Measurements from ENCODE around the gene DENND5A.
"Not testable (repeated sequence)": the region's sequence is repeated elsewhere in the genome, so short reads cannot be mapped to it uniquely, and the experiment has no call there.

Gene DENND5A

DNA sequence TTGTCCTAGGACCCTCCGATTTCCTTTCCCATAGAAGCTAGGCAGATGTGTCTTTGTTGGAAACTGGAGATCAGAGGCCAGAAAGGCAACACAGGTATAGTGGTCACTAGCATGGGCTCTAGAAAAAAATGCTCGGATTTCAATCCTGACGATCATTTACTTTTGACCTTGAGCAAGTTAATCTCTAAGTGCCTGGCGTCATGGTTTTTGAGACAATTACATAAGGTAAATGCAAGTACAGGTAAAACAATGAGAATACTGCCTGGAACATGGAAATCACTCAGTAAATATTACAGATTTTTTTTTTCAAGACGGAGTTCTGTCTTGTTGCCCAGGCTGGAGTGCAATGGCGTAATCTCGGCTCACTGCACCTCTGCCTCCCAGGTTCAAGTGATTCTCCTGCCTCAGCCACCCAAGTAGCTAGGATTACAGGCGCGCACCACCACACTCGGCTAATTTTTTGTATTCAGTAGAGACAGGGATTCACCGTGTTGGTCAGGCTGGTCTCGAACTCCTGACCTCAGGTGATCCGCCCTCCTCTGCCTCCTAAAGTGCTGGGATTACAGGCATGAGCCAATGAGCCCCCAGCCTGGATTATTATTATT, 1.1 kb upstream of the DENND5A start:
- in situ Hi-C loops (cut with MboI; ENCODE audit: low sequenced_read_pairs), result no loop called here

DNA sequence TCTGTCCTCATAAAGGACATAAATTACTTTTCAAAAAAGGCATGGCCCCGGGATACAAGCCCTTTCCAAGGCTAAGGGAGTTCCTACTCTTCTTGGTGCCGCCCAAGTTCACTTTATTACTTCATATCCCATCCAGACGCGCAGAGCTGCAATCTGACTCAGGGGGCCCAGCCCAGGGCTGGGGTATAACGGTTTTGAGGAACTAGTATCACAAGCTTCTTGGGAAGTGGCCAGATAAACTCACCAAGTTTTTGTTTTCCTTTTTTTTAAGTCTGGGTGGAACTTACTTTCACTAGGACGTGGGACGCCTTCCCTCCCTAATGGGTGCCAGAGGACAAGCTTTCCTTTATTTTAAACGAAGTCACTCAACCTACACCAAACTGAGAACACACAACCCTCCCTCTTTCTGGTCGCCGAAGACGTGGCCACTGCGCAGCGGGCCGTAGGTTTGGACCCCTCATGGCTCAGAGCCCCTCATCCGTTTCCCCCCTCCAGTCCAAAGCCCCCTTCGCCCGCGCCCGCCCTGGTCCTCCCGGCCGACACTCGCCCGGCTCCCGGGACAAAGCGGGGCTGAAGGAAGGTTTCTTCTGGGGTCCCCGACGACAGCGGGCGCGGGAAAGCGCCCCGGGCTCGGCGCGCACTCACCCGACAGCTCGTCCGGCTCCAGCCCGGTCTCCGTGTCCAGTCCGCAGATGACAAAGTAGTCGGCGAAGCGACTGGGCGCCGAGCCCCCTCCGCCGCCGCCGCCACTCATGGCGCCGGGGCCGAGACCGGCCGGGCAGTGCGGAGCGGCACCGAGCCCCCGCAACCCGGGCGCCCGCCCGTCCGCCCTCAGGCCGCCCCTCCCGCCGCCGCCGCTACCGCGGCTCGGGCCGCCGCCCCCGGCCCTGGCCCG, 587 bp downstream of the DENND5A start:
- in situ Hi-C loops (cut with MboI; ENCODE audit: low sequenced_read_pairs), result no loop called here

DNA sequence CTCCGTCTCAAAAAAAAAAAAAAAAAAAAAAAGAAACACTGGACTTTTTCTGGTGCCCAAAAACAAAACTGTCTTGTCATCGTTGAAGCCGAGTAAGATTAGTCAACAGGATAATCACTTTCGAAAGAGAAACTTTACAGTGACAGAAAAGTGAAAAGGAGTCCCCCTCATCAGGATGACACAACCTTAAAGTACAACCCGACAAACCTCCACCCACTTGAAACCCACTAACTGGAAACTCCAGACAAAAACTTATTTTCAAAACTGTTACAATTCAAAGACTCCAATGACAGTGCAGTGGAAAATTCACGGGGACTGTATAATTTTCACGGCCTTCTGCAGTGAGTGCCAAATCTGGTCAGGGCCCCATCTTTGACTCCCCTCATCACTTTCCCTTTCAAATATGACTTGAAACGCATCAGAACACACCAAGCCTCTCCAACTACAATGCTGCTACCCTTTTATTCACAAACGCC, 1.3 kb downstream of the DENND5A start:
- in situ Hi-C loops (cut with MboI; ENCODE audit: low sequenced_read_pairs), result no loop called here

DNA sequence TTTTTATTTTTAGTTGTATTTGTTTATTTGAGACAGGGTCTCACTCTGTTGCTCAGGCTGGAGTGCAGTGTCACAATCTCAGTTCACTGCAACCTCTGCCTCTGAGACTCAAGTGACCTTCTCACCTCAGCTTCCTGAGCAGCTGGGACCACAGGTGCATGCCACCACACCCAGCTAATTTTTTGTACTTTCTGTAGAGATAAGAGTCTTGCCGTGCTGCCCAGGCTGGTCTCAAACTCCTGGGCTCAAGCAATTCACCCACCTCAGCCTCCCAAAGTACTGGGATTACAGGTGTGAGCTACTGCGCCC, 4.4 kb downstream of the DENND5A start:
- in situ Hi-C loops (cut with MboI; ENCODE audit: low sequenced_read_pairs), result not testable (repeated sequence)

DNA sequence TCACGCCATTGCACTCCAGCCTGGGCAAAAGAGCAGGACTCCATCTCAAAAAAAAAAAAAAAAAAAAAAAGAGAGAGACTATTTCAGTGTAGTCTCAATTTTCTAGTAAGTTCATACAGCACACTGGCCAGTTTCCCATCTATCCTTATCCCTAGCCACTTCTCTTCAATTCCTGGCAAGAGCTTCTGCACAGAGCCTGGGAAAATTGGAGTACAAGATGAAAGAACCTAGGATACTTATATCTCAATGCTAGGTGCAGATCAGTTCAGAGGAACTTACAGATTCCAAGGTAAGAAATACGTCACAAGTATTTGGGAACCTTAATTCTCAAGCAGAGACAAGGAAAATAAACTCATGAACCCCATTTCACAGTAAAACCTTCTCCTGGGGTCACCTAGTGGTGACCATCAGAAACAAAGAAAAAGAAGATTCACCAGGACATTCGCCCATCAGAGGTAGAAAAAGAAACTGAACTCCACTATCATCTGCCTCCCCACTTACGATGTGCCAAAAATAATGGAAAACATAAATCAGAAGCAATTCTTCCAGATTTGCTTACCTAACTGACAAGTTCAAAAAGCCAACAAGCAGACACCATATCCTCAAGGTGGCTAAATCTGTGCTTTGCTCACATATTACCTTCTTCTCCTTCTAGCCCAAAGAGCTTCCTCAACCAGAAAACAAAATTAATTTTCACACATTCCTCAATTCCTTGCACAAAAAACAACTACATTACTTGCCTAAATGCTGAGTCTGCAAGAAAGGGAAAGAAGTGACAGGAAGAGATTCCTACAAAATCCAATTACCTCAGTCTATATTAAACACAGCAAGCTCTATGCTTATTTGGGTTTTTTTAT, 4.9 kb downstream of the DENND5A start:
- in situ Hi-C loops (cut with MboI; ENCODE audit: low sequenced_read_pairs), result no loop called here

DNA sequence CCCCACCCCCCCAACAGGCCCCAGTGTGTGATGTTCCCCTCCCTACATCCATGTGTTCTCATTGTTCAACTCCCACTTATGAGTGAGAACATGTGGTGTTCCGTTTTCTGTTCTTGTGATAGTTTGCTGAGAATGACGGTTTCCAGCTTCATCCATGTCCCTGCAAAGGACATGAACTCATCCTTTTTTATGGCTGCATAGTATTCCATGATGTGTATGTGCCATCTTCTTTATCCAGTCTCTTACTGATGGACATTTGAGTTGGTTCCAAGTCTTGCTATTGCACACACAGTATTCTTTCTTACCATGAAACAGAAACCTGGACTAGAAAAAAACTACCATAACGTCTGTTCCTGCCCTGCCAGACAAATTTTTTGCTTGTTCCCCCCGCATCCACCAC, 6.9 kb downstream of the DENND5A start:
- in situ Hi-C loops (cut with MboI; ENCODE audit: low sequenced_read_pairs), result not testable (repeated sequence)

DNA sequence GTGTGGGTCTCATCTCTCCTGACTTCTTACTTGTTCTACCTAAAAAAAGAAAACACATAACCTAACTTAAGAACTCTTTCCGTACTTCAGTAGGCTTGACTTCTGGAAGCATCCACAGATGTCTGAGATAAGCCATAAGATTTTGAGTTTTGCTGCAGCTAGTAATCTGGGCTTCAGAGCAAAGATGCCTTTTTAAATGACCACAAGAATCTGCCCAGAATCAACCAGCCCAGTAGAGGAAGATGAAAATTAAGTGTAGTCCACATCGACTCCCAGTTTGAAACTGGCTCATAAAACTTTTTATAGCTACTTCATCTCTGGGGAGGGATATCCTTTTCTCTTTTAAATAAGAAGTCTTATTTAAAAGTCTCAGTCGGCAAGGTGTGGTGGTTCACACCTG, 10.7 kb downstream of the DENND5A start:
- in situ Hi-C loops (cut with MboI; ENCODE audit: low sequenced_read_pairs), result no loop called here

DNA sequence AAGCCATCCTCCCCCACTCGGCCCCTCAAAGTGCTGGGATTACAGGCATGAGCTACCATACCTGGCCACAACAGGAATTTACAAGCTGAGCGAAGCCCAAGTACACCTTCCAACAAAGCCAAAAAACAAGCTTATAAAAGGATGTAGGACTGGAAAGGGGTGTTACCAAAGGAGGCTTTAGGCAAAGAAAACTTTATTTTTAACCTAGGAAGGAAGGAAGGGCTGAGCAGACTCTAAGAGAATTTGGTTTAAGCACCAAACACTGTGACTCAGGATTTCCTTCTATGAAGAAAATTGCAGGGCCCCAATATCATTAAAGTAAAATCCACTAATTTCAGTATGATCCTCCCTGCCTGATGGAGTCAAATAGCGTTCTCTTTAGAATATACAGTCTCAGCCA, 12.1 kb downstream of the DENND5A start:
- in situ Hi-C loops (cut with MboI; ENCODE audit: low sequenced_read_pairs), result no loop called here

DNA sequence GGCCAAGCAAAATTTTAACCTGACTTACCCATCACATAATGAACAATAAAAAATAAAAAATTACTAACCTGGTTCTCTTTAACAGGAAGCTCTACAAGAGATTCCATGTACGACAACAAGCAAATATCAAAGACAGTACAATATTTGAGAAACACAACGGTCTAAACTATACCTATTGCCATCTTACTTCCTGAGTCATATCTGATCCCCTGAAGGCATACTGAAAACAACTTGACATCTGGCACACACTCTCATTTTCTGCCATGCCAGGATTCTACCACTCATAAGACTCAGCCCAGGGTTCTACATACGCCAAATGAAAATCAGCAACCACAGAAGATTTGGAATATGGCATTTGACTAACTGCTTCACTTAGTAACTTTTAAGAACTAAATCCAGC, 13.8 kb downstream of the DENND5A start:
- in situ Hi-C loops (cut with MboI; ENCODE audit: low sequenced_read_pairs), result no loop called here

DNA sequence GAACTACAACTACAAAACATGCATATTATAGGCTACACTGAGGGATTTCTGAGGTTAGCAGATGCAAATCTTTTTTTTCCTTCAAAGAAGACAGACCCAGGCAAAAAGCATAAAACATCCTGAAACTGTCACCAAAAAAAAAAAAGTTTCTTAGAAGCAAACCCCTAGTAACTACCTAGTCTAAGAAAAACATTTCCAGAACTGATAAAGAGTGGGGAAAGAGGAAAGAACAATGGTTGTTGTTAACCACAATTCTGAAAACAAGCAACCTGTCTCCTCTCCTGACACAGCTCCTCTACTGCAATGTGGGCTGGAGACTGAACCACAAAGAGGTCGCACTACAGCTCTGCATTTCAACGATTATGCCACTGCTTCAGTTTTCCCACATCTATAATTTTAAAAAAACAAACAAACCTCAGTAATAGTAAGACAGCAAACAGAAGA, 15.0 kb downstream of the DENND5A start:
- in situ Hi-C loops (cut with MboI; ENCODE audit: low sequenced_read_pairs), result no loop called here

DNA sequence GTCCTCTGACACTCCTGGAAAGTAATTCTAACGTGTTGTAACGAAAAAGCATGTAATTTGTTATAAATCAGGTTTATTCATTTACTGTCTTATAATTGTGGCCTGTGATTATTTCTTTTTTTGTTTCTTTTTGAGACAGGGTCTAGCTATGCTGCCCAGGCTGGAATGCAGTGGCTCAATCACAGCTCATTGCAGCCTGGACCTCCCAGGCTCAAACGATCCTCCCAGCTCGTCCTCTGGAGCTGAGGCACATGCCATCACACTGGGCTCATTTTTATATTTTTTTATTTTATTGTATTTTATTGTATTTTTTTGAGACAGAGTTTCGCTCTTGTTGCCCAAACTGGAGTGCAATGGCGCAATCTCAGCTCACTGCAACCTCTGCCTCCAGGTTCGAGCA, 15.9 kb downstream of the DENND5A start:
- in situ Hi-C loops (cut with MboI; ENCODE audit: low sequenced_read_pairs), result no loop called here

DNA sequence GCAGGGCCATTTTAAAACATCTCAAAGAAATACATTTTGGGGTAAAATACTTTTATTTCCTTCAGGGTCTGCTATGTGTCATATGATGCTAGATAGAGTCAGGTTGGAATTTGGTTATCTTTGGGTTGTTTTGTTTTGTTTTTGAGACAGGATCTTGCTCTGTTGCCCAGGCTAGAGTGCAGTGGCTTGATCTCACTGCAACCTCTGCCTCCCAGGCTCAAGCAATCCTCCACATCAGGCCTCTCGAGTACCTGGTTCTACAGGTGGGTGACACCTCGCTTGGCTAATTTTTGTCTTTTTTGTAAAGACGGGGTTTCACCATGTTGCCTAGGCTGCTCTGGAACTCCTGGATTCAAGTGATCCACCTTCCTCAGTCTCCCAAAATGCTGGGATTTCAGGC, 17.3 kb downstream of the DENND5A start:
- in situ Hi-C loops (cut with MboI; ENCODE audit: low sequenced_read_pairs), result no loop called here

DNA sequence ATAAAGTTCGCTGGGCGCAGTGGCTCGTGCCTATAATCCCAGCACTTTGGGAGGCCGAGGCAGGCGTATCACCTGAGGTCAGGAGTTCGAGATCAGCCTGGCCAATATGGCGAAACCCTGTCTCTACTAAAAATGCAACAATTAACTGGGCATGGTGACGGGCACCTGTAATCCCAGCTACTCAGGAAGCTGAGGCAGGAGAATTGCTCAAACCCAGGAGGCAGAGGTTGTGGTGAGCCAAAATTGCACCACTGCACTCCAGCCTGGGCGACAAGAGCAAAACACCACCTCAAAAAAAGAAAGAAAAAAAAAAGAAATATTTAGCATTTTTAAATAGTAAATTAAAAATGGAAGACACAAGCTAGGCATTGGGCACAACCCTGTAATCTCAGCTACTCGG, 28.9 kb downstream of the DENND5A start:
- in situ Hi-C loops (cut with MboI; ENCODE audit: low sequenced_read_pairs), result not testable (repeated sequence)

DNA sequence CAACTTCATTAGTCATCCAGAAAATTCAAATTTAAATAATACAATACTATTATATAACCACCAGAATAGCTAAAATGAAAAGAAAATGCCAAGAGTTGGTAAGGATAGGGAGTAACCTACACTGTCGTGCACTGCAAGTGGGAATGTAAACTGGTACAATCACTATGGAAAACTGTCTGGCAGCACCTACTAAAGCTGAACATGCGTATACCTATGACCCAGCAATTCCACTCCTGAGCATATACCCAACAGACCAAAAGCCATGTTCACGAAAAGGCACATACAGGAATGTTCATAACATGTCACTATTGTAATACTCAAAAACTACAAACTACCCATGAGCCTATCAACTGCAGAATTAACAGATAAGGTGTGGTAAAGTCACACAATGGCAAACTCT, 32.7 kb downstream of the DENND5A start:
- in situ Hi-C loops (cut with MboI; ENCODE audit: low sequenced_read_pairs), result no loop called here

DNA sequence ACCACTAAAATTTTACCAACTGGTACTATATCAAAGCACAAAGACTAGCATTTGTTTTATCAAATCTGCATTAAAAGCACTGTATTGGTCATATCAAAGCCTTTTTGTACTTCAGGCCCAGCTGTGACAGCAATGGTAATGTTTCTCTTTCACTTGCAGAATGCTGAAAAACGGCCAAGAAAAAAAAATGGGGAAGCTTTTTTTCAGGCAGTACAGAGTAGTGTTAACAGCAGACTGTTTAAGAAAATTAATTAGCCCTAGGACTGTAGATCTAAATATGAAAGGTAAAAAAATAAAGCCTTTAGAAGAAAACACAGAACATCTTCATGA, 33.3 kb downstream of the DENND5A start:
- in situ Hi-C loops (cut with MboI; ENCODE audit: low sequenced_read_pairs), result no loop called here

DNA sequence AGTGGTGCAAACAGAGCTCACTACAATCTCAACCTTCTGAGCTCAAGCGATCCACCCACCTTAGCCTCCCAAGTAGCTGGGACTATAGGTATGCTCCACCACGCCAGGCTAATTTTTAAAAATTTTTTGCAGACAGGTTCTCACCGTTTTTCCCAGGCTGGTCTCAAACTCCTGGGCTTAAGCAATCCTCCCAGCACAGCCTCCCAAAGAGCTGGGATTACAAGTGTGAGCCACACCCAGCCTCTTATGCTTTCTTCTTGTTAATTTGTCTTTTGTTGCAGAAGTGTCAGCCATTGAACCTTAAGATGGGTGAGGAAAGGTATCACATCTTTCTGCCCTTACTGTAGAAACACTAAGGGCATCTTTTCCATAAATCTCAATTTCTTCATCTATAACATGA, 34.9 kb downstream of the DENND5A start:
- in situ Hi-C loops (cut with MboI; ENCODE audit: low sequenced_read_pairs), result no loop called here

DNA sequence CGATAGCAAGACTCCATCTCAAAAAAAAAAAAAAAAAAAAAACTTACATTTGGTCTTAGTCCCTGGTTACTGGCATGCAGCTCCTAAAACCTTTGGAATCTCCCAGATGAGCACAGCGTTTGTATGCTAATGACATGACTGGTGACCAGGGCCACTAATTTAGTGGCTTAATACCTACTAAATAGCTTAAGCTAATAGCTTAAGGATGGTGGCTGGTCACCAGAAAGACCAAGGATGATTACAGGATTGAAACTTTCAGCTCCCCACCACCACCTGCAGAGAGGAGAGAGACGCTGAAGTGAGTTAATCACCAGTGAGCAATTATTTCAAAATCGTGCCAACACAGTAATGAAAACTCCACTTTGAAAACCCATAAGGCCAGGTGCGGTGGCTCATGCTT, 37.1 kb downstream of the DENND5A start:
- in situ Hi-C loops (cut with MboI; ENCODE audit: low sequenced_read_pairs), result no loop called here

DNA sequence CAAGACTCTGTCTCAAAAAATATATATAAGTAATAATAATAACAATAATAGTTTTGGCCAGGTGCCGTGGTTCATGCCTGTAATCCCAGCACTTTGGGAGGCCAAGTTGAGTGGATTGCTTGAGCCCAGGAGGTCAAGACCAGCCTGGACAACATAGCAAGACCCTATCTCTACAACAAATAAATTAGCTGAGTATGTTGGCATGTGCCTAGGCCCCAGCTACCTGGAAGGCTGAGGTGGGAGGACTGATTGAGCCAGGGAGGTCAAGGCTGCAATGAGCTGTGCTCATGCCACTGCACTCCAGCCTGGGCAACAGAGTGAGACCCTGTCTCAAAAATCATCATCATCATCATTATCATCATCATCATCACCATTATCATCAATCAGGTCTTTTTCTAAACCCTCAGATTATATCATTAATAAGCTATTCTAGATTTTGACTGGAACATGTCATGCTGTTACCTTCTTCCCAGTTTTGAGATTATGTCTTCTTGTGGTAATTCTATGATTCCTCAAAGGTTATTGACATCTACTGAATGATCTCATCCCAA, 39.3 kb downstream of the DENND5A start:
- in situ Hi-C loops (cut with MboI; ENCODE audit: low sequenced_read_pairs), result no loop called here

DNA sequence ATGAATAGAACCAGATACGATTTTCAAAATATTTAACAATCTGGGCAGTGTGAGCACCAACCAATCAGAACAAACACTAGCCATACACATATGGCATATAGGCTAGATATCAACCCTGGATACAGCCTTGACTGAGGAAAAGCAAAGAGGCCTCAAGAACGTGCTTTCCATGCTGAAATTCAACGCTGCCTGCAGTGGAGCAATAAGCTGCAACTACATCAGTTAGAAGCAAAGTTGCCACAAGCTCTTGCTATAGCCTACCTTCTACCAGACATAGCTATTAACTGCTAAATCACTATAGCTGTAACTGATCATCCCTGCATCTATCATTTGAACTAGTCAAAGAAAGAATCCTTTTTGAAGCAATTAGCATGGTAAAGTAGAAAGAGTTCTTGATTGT, 42.5 kb downstream of the DENND5A start:
- in situ Hi-C loops (cut with MboI; ENCODE audit: low sequenced_read_pairs), result no loop called here

DNA sequence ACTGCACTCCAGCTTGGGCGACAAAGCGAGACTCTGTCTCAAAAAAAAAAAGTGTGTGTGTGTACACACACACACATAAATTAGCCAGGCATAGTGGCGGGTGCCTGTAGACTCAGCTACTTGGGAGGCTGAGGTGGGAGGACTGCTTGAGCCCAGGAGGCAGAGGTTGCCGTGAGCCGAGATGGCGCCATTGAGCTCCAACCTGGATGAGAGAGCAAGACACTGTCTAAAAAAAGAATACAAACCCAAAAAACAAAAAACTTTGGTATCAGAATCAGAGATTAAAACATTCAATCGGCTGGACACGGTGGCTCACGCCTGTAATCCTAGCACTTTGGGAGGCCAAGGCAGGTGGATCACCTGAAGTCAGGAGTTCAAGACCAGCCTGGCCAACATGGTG, 44.3 kb downstream of the DENND5A start:
- in situ Hi-C loops (cut with MboI; ENCODE audit: low sequenced_read_pairs), result not testable (repeated sequence)

DNA sequence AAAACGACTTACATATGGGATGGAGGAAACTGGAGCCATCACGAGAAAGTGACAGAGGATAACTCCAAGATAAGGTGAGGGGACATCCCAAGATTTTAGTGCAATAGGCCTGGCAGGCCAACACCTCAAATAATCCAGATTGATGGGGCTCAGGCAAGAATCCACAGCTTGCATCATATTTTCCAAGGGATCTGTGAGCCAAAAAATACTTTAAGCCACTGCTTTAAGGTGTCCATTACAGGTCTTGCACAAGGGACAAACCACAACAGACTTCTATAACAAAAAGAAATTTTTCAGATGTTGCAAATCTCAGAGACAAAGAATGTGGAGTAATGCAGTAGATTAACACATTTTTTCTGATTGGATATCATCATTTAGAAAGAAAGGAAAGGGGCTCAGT, 45.6 kb downstream of the DENND5A start:
- in situ Hi-C loops (cut with MboI; ENCODE audit: low sequenced_read_pairs), result no loop called here
